Measurements from ENCODE around the gene TMEM132D. TPM values are rescaled to one million over a fixed set of nuclear protein-coding genes. Genes with fewer than 3 reads are reported as not detected.

TMEM132D gene
- polyA plus RNA-seq, 1 experiment: not detected

DNA sequence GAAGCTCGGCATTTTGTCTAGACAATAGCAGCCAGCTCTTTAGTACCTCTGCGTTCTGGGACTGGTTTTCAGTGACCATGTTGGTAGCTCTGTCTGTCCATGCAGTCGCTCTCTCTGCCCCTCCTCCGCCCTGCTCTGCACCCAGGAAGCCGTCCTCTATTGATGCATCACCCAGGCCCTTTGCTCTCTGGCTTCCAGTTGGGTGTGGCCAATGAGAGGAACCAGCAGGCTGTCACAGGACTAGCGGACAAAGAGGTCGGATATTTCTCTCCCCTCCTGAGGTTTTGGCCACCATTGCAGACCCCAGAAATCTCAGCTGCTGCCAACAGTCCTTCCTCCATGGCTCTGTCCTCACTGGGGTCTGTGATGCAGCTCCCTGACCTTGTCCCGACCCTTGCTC is 180.6 kb downstream of the TMEM132D start:
- Histone ChIP-seq H3K9me3 (ENCODE audit: control insufficient read depth, insufficient read depth, low read length) (peaks cover 48% of the 10 kb centered on the region), H3K27me3 (ENCODE audit: control insufficient read depth, insufficient read depth, low read length) (no peaks in the 10 kb centered on the region), H3K27ac (ENCODE audit: low read depth, low read length) (no peak overlapping the region), H3K4me3 (ENCODE audit: low read depth, low read length) (no peak overlapping the region)
- DNase-seq (ENCODE audit: low read depth, low spot score): no peak
- TF ChIP-seq, protein P1, sequence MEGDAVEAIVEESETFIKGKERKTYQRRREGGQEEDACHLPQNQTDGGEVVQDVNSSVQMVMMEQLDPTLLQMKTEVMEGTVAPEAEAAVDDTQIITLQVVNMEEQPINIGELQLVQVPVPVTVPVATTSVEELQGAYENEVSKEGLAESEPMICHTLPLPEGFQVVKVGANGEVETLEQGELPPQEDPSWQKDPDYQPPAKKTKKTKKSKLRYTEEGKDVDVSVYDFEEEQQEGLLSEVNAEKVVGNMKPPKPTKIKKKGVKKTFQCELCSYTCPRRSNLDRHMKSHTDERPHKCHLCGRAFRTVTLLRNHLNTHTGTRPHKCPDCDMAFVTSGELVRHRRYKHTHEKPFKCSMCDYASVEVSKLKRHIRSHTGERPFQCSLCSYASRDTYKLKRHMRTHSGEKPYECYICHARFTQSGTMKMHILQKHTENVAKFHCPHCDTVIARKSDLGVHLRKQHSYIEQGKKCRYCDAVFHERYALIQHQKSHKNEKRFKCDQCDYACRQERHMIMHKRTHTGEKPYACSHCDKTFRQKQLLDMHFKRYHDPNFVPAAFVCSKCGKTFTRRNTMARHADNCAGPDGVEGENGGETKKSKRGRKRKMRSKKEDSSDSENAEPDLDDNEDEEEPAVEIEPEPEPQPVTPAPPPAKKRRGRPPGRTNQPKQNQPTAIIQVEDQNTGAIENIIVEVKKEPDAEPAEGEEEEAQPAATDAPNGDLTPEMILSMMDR (IDR thresholded peaks at IDR 0.05; ENCODE audit: low read depth, low read length): no peak
- ChIA-PET POLR2A (no interaction called here), CTCF (no interaction called here)

GRCh38 chr12:129720618-129721017 is 183.2 kb downstream of the TMEM132D start:
- no peak for DNase-seq (ENCODE audit: low read depth, low spot score)
- Histone ChIP-seq H3K27me3 (ENCODE audit: control insufficient read depth, insufficient read depth, low read length) (no peaks in the 10 kb centered on the region), H3K9me3 (ENCODE audit: control insufficient read depth, insufficient read depth, low read length) (peaks cover 50% of the 10 kb centered on the region), H3K27ac (ENCODE audit: low read depth, low read length) (no peak overlapping the region), H3K4me3 (ENCODE audit: low read depth, low read length) (no peak overlapping the region)
- ChIA-PET POLR2A (no interaction called here), CTCF (no interaction called here)
- TF ChIP-seq, protein P1 (IDR thresholded peaks at IDR 0.05; ENCODE audit: low read depth, low read length): no peak

- TF ChIP-seq, protein P1 (IDR thresholded peaks at IDR 0.05; ENCODE audit: low read depth, low read length): no peak
- CTCF ChIA-PET: no interaction called here
- Histone ChIP-seq H3K27ac (ENCODE audit: low read depth, low read length) (no peak overlapping the region), H3K27me3 (ENCODE audit: control insufficient read depth, insufficient read depth, low read length) (no peaks in the 10 kb centered on the region), H3K9me3 (ENCODE audit: control insufficient read depth, insufficient read depth, low read length) (peaks cover 48% of the 10 kb centered on the region), H3K4me3 (ENCODE audit: low read depth, low read length) (no peak overlapping the region)
- POLR2A ChIA-PET: no interaction called here
- DNase-seq (ENCODE audit: low read depth, low spot score): no peak
Observed at GRCh38 chr12:129719416-129719815, 184.4 kb downstream of the TMEM132D start.

GRCh38 chr12:129717438-129717837 is 186.4 kb downstream of the TMEM132D start:
- peaks cover 53% of the 10 kb centered on the region for H3K9me3 ChIP-seq (ENCODE audit: control insufficient read depth, insufficient read depth, low read length)
- ChIA-PET CTCF (no interaction called here), POLR2A (no interaction called here)
- no peak overlapping the region for H3K4me3 ChIP-seq (ENCODE audit: low read depth, low read length)
- TF ChIP-seq, protein P1 (IDR thresholded peaks at IDR 0.05; ENCODE audit: low read depth, low read length): no peak
- no peaks in the 10 kb centered on the region for H3K27me3 ChIP-seq (ENCODE audit: control insufficient read depth, insufficient read depth, low read length)
- DNase-seq (ENCODE audit: low read depth, low spot score): no peak
- H3K27ac ChIP-seq (ENCODE audit: low read depth, low read length): no peak overlapping the region

DNA sequence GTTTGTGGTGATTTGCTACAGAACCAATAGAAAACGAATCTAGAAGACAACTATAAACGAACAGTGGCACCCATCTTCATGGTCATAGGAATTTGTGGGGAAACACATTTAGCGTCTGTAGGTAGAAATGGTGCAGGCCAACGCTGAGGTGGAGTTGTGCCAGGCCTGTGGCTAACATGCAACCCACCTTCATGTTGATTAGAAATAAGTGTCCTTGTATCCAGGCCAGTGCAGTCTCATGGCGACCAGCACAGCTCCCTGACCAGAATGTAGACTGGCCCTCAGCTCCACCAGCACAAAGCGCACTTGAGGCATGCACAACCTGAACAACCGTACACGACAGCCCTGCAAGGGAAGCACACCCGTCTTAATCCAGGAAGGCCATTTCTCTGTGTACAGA is 187.0 kb downstream of the TMEM132D start:
- no peak for DNase-seq (ENCODE audit: low read depth, low spot score)
- no peaks in the 10 kb centered on the region for H3K27me3 ChIP-seq (ENCODE audit: control insufficient read depth, insufficient read depth, low read length)
- ChIA-PET CTCF (no interaction called here), POLR2A (no interaction called here)
- TF ChIP-seq, protein P1 (IDR thresholded peaks at IDR 0.05; ENCODE audit: low read depth, low read length): no peak
- H3K4me3 ChIP-seq (ENCODE audit: low read depth, low read length): no peak overlapping the region
- H3K27ac ChIP-seq (ENCODE audit: low read depth, low read length): no peak overlapping the region
- H3K9me3 ChIP-seq (ENCODE audit: control insufficient read depth, insufficient read depth, low read length): peaks cover 53% of the 10 kb centered on the region

Measured in AG04450 (cell line).